IPS-NIHi7 (cell line): Measurements from ENCODE around the gene AKAP6.

Experiments used
- DNase-seq: peaks from one replicate; pipeline ENCODE4 v3.0.0; 2012; ENCODE audit warnings: mixed read lengths; ENCODE audit errors: extremely low spot score

The AKAP6 gene

GRCh38 chr14:32408018-32408417 lies 78.9 kb downstream of the AKAP6 start:
- no peak for DNase-seq

- no peak for DNase-seq
These were observed 83.0 kb downstream of the AKAP6 start for GRCh38 chr14:32412103-32412502.

- DNase-seq: no peak
These were observed 83.4 kb downstream of the AKAP6 start for GRCh38 chr14:32412532-32412931.

GRCh38 chr14:32413967-32414640 lies 85.0 kb downstream of the AKAP6 start:
- DNase-seq: no peak

GRCh38 chr14:32414808-32415255 lies 85.7 kb downstream of the AKAP6 start:
- DNase-seq: no peak

GRCh38 chr14:32417956-32418552 lies 89.0 kb downstream of the AKAP6 start:
- DNase-seq: no peak

GRCh38 chr14:32419429-32419828 lies 90.3 kb downstream of the AKAP6 start:
- no peak for DNase-seq

GRCh38 chr14:32421781-32422180 lies 92.7 kb downstream of the AKAP6 start:
- DNase-seq: no peak

- no peak for DNase-seq
These were observed 93.3 kb downstream of the AKAP6 start for GRCh38 chr14:32422440-32422839.

- DNase-seq: no peak
These were observed 96.9 kb downstream of the AKAP6 start for GRCh38 chr14:32426028-32426427.

GRCh38 chr14:32426586-32427388 lies 97.7 kb downstream of the AKAP6 start:
- DNase-seq: no peak

GRCh38 chr14:32427726-32428528 lies 98.8 kb downstream of the AKAP6 start:
- DNase-seq: no peak

- DNase-seq: no peak
These were observed 99.8 kb downstream of the AKAP6 start for GRCh38 chr14:32428875-32429274.

GRCh38 chr14:32430326-32430725 lies 101.2 kb downstream of the AKAP6 start:
- no peak for DNase-seq

- DNase-seq: no peak
These were observed 103.9 kb downstream of the AKAP6 start for GRCh38 chr14:32432813-32433538.

GRCh38 chr14:32434180-32434579 lies 105.1 kb downstream of the AKAP6 start:
- DNase-seq: no peak

- DNase-seq: no peak
These were observed 105.8 kb downstream of the AKAP6 start for GRCh38 chr14:32434880-32435279.

GRCh38 chr14:32435411-32435810 lies 106.3 kb downstream of the AKAP6 start:
- no peak for DNase-seq

GRCh38 chr14:32436993-32437392 lies 107.9 kb downstream of the AKAP6 start:
- no peak for DNase-seq

- no peak for DNase-seq
These were observed 109.4 kb downstream of the AKAP6 start for GRCh38 chr14:32438517-32438916.
